Lower leg skin (tissue), 4 donors: ENCODE results near the gene CNOT4. TPM values are rescaled to one million over a fixed set of nuclear protein-coding genes. Genes with fewer than 3 reads are reported as not detected.

Source experiments
- DNase-seq, 2 donors: peaks; one replicate each; pipeline ENCODE4 v3.0.0-alpha.2; 2019; ENCODE audit warnings: low spot score in 2 of 2
- H3K4me3 ChIP-seq: fragments of 200-600 bp; sonication (generic); 2 replicates; pipeline ENCODE4 v1.5.1; 2017; ENCODE audit warnings: mild to moderate bottlenecking, low read depth; ENCODE audit not compliant: poor library complexity, severe bottlenecking
- POLR2A ChIP-seq, 2 donors: fragments of 450-650 bp; IDR thresholded peaks; one replicate each; pipeline ENCODE4 v1.6.1; 2016 to 2017; ENCODE audit warnings: antibody characterized with exemption in 2 of 2, mild to moderate bottlenecking in 1 of 2, moderate library complexity in 1 of 2
- WGBS, 2 donors: methylation state at CpG; one replicate each; pipeline ENCODE4 v1.1.5; 2018; 5-methylcytosine and 5-hydroxymethylcytosine counted together
- intact Hi-C: fragments of 100-400 bp; cut with DNase I; formaldehyde crosslinking; loops from one replicate; pipeline ENCODE4 v1.15.0; 2023; ENCODE audit warnings: low total_unique reads
- total RNA-seq, 4 donors: library from RNA; depleted of rRNA; stranded (reverse); fragments of >200 nt; gene quantifications; one replicate each; pipeline ENCODE4 v1.1.0, GENCODE V29; 2016
- TF ChIP-seq, protein P1 (sequence below), 3 donors: fragments of 450-650 bp; IDR thresholded peaks; one replicate each; pipeline ENCODE4 v1.5.1; 2016; ENCODE audit warnings: antibody characterized with exemption in 3 of 3, mild to moderate bottlenecking in 3 of 3, moderate library complexity in 2 of 3

CNOT4 gene
- total RNA-seq, 4 donors from 2014 or later, result 13.4 to 20.4 (median 16.4) TPM

DNA sequence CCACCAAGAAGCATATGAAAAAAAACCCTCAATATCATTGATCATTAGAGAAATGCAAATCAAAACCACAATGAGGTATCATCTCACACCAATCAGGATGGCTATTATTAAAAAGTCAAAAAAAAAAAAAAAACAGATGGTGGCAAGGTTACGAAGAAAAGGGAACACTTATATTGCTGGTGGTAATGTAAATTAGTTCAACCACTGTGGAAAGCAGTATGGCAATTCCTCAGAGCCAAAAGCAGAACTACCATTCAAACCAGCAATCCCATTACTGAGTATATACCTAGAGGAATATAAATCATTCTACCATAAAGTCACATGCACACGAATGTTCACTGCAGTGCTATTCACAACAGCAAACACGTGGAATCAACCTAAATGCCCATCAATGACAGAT lies 46.0 kb downstream of the CNOT4 start:
- no peak overlapping the region for H3K4me3 ChIP-seq
- TF ChIP-seq, protein P1, sequence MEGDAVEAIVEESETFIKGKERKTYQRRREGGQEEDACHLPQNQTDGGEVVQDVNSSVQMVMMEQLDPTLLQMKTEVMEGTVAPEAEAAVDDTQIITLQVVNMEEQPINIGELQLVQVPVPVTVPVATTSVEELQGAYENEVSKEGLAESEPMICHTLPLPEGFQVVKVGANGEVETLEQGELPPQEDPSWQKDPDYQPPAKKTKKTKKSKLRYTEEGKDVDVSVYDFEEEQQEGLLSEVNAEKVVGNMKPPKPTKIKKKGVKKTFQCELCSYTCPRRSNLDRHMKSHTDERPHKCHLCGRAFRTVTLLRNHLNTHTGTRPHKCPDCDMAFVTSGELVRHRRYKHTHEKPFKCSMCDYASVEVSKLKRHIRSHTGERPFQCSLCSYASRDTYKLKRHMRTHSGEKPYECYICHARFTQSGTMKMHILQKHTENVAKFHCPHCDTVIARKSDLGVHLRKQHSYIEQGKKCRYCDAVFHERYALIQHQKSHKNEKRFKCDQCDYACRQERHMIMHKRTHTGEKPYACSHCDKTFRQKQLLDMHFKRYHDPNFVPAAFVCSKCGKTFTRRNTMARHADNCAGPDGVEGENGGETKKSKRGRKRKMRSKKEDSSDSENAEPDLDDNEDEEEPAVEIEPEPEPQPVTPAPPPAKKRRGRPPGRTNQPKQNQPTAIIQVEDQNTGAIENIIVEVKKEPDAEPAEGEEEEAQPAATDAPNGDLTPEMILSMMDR (IDR thresholded peaks at IDR 0.05), result no peak
- TF ChIP-seq POLR2A (IDR thresholded peaks at IDR 0.05), result no peak
- intact Hi-C loops, result no loop called here
- 88 to 93% methylated on average over 3 of the region's 3 CpGs for WGBS, 2 donors
- DNase-seq, result no peak

DNA sequence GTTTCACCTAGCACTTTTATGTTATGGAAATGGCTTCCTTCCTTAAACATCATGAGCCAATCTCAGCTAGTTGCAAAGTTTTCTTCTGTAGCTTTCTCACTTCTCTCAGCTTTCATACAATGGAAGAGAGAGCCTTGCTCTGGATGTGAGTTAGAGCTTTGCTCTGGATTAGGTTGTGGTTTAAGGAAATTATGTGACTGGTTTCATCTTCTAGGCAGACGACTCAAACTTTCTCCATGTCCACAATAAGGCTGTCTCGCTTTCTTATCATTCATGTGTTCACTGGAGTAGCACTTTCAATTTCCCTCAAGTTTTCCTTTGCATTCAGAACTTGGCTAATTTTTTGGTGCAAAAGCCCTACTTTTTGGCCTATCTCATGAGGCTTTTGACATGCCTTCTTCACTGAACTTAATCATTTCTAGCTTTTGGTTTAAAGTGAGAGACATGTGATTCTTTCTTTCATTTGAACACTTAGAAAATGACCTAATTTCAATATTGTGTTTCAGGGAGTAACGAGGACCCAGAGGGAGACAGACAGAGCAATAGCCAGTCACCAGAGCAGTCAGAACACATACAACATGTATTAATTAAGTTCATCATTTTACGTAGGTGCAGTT lies 49.8 kb downstream of the CNOT4 start:
- intact Hi-C loops, result no loop called here
- H3K4me3 ChIP-seq, result no peak overlapping the region
- no peak for DNase-seq
- 88 to 90% methylated on average over 4 of the region's 4 CpGs for WGBS, 2 donors
- TF ChIP-seq, protein P1 (IDR thresholded peaks at IDR 0.05), result no peak
- no peak for TF ChIP-seq POLR2A (IDR thresholded peaks at IDR 0.05)

DNA sequence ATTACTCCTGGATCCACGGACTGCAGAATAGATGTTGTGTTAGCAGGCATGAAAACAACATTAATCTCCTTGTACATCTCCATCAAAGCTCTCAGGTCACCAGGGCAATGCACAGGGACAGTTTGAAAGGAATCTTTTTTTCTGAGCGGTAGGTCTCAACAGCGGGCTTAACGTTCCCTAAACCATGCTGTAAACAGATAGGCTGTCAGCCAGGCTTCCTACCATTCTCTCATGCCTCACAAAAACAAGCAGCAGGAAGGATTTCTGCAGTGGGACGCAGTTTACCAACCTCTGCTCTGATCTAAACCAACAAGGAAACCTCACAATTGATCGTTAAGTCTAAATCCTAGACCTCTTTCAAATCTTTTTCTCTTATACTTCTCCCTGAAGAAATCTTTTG lies 50.8 kb downstream of the CNOT4 start:
- DNase-seq, result no peak
- TF ChIP-seq, protein P1 (IDR thresholded peaks at IDR 0.05), result no peak
- TF ChIP-seq POLR2A (IDR thresholded peaks at IDR 0.05), result no peak
- H3K4me3 ChIP-seq, result no peak overlapping the region
- 73 to 82% methylated on average over 6 of the region's 6 CpGs for WGBS, 2 donors
- intact Hi-C loops, result no loop called here

DNA sequence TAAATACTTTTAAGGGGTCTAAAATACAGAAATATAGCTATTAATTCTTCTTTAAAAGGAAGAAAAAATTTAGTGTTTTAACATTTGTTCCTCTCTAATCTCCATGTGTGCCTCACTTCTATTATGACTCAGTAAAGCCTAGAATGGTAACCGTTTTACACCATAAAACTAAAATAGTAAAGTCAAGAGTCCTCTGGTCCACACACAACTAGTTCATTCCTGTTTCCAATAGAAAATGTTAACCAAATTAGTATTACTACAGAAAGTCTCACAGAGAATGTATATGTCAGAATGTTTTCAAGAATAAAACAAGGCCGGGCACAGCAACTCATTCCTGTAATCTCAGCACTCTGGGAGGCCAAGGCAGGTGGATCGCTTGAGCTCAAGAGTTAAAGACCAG lies 55.8 kb downstream of the CNOT4 start:
- 84 to 89% methylated on average over 3 of the region's 3 CpGs for WGBS, 2 donors
- no peak for DNase-seq
- no peak overlapping the region for H3K4me3 ChIP-seq
- intact Hi-C loops, result no loop called here
- TF ChIP-seq, protein P1 (IDR thresholded peaks at IDR 0.05), result no peak
- TF ChIP-seq POLR2A (IDR thresholded peaks at IDR 0.05), result no peak

DNA sequence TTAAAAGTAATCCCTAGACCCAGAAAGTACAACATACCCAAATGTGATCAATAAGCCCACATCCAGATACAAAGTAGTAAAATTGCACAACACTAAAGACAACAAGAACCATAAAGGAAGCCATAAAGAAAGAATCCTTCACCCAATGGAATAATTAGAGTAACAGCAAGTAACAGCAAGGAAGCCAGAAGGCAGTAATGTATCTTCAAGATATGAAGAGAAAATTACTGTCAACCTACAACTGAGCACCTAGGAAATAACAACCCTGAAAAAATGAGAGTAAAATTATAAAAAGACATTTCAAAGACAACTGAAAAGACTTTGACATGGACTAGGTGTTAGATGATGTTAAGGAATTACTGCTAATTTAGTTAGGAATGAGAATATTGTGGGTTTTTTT lies 60.5 kb downstream of the CNOT4 start:
- DNase-seq, result no peak
- TF ChIP-seq, protein P1 (IDR thresholded peaks at IDR 0.05), result no peak
- TF ChIP-seq POLR2A (IDR thresholded peaks at IDR 0.05), result no peak
- H3K4me3 ChIP-seq, result no peak overlapping the region
- intact Hi-C loops, result no loop called here

DNA sequence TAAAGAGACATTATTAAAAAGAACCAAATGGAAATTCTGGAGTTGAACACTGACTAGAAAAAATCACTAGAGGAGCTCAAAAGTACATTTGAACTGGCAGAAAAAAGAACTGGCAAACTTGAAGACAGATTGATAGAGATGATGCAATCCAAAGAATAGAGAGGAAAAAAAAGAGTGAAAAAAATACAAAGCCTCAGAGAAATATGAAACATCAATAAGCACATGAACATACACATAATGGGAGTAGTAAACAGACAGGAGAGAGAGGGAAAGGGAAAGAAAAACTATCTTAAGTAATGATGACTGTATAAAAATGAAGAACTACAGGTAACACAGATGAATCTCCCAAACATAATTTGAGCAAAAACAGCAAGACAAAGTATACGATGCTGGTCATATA lies 61.1 kb downstream of the CNOT4 start:
- 78 to 81% methylated on average over 1 of the region's 1 CpG for WGBS, 2 donors
- intact Hi-C loops, result no loop called here

More for the DNA sequence above, 61.1 kb downstream of the CNOT4 start:
- no peak overlapping the region for H3K4me3 ChIP-seq
- TF ChIP-seq, protein P1 (IDR thresholded peaks at IDR 0.05), result no peak
- no peak for TF ChIP-seq POLR2A (IDR thresholded peaks at IDR 0.05)
- no peak for DNase-seq
